IMR-90 (cell line): ENCODE data around the gene FOXP4. TPM values are rescaled to one million over a fixed set of nuclear protein-coding genes. Genes with fewer than 3 reads are reported as not detected.

ENCODE experiments used
- ATAC-seq: fragments of 200-7000 bp; cut with Tn5 transposase; 2 replicates; pipeline ENCODE4 v1.9.1; 2020; ENCODE audit warnings: low read depth, mild to moderate bottlenecking, moderate library complexity
- BruUV-seq: library from RNA; stranded (reverse); fragments of 400-500 nt; replicated peaks from 2 replicates; lab custom pipeline; 2021; lab: Mats Ljungman, UMichigan
- CTCF ChIA-PET: fragments of 300-600 bp; formaldehyde crosslinking; extraction: SDS; loops from one replicate; lab custom pipeline; 2021; ENCODE audit warnings: antibody characterized with exemption; lab: Yijun Ruan, JAX
- POLR2A ChIA-PET: fragments of 300-600 bp; sonication (Branson Sonifier 250); formaldehyde crosslinking; loops from one replicate; lab custom pipeline; 2022; ENCODE audit warnings: antibody characterized with exemption; ENCODE audit not compliant: unreplicated experiment; lab: Charles Lee
- DNase-seq: peaks from one replicate; pipeline ENCODE4 v3.0.0; 2013
- H2AFZ ChIP-seq: replicated peaks from 2 replicates; pipeline ENCODE3; 2013; ENCODE audit warnings: low read length, mild to moderate bottlenecking; ENCODE audit not compliant: poor library complexity
- H2AK5ac ChIP-seq: 2 replicates; pipeline ENCODE4 v1.6.1; 2013; ENCODE audit warnings: low read depth, low read length, inconsistent platforms
- H2AK9ac ChIP-seq: replicated peaks from 2 replicates; pipeline ENCODE3; 2013; ENCODE audit warnings: mild to moderate bottlenecking, low read depth, low read length, moderate library complexity; ENCODE audit not compliant: poor library complexity
- H2BK120ac ChIP-seq: 2 replicates; pipeline ENCODE4 v1.6.1; 2013; ENCODE audit warnings: low read depth, low read length, inconsistent platforms
- H2BK15ac ChIP-seq: 3 replicates; pipeline ENCODE4 v1.6.1; 2013; ENCODE audit warnings: low read depth, low read length, inconsistent platforms
- H2BK20ac ChIP-seq: 2 replicates; pipeline ENCODE4 v1.6.1; 2013; ENCODE audit warnings: low read depth, mild to moderate bottlenecking, inconsistent platforms, low read length, moderate library complexity
- H2BK5ac ChIP-seq: 2 replicates; pipeline ENCODE4 v1.6.1; 2013; ENCODE audit warnings: mild to moderate bottlenecking, low read depth, low read length, inconsistent platforms; ENCODE audit not compliant: poor library complexity, severe bottlenecking
- H3K14ac ChIP-seq: replicated peaks from 2 replicates; pipeline ENCODE4 v1.6.1; 2013; ENCODE audit warnings: low read depth, low read length, inconsistent platforms
- H3K18ac ChIP-seq: 2 replicates; pipeline ENCODE4 v1.6.1; 2013; ENCODE audit warnings: low read depth, low read length, control low read depth
- H3K23ac ChIP-seq: 2 replicates; pipeline ENCODE4 v1.6.1; 2013; ENCODE audit warnings: low read depth, low read length, inconsistent platforms
- H3K27ac ChIP-seq: 2 replicates; pipeline ENCODE4 v1.5.1; 2013; ENCODE audit warnings: mild to moderate bottlenecking, control low read depth, low read length; ENCODE audit not compliant: insufficient read depth
- H3K27me3 ChIP-seq: 2 replicates; pipeline ENCODE4 v1.6.1; 2013; ENCODE audit warnings: low read length; ENCODE audit not compliant: control insufficient read depth, insufficient read depth
- H3K36me3 ChIP-seq: 2 replicates; pipeline ENCODE4 v1.6.1; 2013; ENCODE audit warnings: low read length, mixed read lengths; ENCODE audit not compliant: control insufficient read depth, insufficient read depth
- H3K4ac ChIP-seq: 2 replicates; pipeline ENCODE4 v1.6.1; 2013; ENCODE audit warnings: low read depth, low read length, inconsistent platforms
- H3K4me1 ChIP-seq: 2 replicates; pipeline ENCODE4 v1.6.1; 2013; ENCODE audit warnings: low read length, mixed read lengths; ENCODE audit not compliant: control insufficient read depth, insufficient read depth
- H3K4me2 ChIP-seq: 2 replicates; pipeline ENCODE4 v1.6.1; 2013; ENCODE audit warnings: low read depth, mild to moderate bottlenecking, control low read depth, low read length, moderate library complexity
- H3K4me3 ChIP-seq: 2 replicates; pipeline ENCODE4 v1.5.1; 2013; ENCODE audit warnings: low read depth, mild to moderate bottlenecking, control low read depth, low read length, moderate library complexity; ENCODE audit not compliant: insufficient read depth
- H3K56ac ChIP-seq: 2 replicates; pipeline ENCODE4 v1.6.1; 2013; ENCODE audit warnings: low read length, inconsistent platforms; ENCODE audit not compliant: insufficient read depth; ENCODE audit errors: extremely low read depth
- H3K79me1 ChIP-seq, 2 experiments: 2 replicates each; pipeline ENCODE4 v1.6.1; 2013; ENCODE audit warnings: low read length in 2 of 2, inconsistent platforms in 1 of 2, low read depth in 1 of 2
- H3K9ac ChIP-seq: 2 replicates; pipeline ENCODE4 v1.6.1; 2013; ENCODE audit warnings: low read depth, low read length, control low read depth
- H3K9me1 ChIP-seq: 2 replicates; pipeline ENCODE4 v1.6.1; 2013; ENCODE audit warnings: low read length, inconsistent platforms; ENCODE audit not compliant: insufficient read depth
- H3K9me3 ChIP-seq: 2 replicates; pipeline ENCODE4 v1.6.1; 2013; ENCODE audit warnings: low read length; ENCODE audit not compliant: control insufficient read depth, insufficient read depth
- H4K20me1 ChIP-seq: 2 replicates; pipeline ENCODE4 v1.6.1; 2013; ENCODE audit warnings: low read length, inconsistent platforms; ENCODE audit not compliant: insufficient read depth
- H4K5ac ChIP-seq: 2 replicates; pipeline ENCODE4 v1.6.1; 2013; ENCODE audit warnings: mild to moderate bottlenecking, low read depth, low read length, control low read depth
- H4K8ac ChIP-seq, 2 experiments: 2 replicates each; pipeline ENCODE4 v1.6.1; 2013; ENCODE audit warnings: low read depth in 2 of 2, low read length in 2 of 2, control low read depth in 1 of 2, inconsistent platforms in 1 of 2
- H4K91ac ChIP-seq: 2 replicates; pipeline ENCODE4 v1.6.1; 2013; ENCODE audit warnings: low read depth, low read length, inconsistent platforms; ENCODE audit not compliant: insufficient read depth
- POLR2A ChIP-seq: IDR thresholded peaks from 2 replicates; pipeline ENCODE4 v1.6.1; 2012; ENCODE audit warnings: mild to moderate bottlenecking, low read depth, low read length
- WGBS, 2 experiments: methylation state at CpG; one replicate each; pipeline versions ENCODE4 v1.1.5 to v1.1.7; 2013; ENCODE audit warnings: missing lambda C conversion rate in 2 of 2; ENCODE audit not compliant: insufficient read length in 1 of 2; ENCODE audit errors: extremely low coverage in 2 of 2; 5-methylcytosine and 5-hydroxymethylcytosine counted together
- dilution Hi-C: fragments of 300-500 bp; cut with HindIII; formaldehyde crosslinking; loops from one replicate; pipeline ENCODE4 v1.14.3; 2018; ENCODE audit warnings: low sequenced_read_pairs; ENCODE audit not compliant: unreplicated experiment
- in situ Hi-C: fragments of 300-500 bp; cut with MboI; formaldehyde crosslinking; loops from 3 replicates; pipeline ENCODE4 v1.14.3; 2019; ENCODE audit warnings: low sequenced_read_pairs, inconsistent platforms, mixed read lengths
- intact Hi-C: fragments of 100-400 bp; cut with micrococcal nuclease; formaldehyde crosslinking; loops from 2 replicates; pipeline ENCODE4 v1.10.0; 2022
- polyA plus RNA-seq, 3 experiments: library from polyadenylated mRNA; depleted of rRNA; stranded (reverse); fragments of >200 nt; gene quantifications; 2 replicates each; pipeline ENCODE4 v1.2.3, GENCODE V29; 2012; ENCODE audit warnings: low replicate concordance in 1 of 3
- total RNA-seq: library from RNA; depleted of rRNA; stranded (reverse); fragments of >200 nt; gene quantifications from 2 replicates; pipeline ENCODE4 v1.2.3, GENCODE V29; 2012

The FOXP4 gene
- total and polyA plus RNA-seq, 2 of the 4 experiments (the other 2 are of a cell fraction) = 0.72 to 9.5 TPM

DNA sequence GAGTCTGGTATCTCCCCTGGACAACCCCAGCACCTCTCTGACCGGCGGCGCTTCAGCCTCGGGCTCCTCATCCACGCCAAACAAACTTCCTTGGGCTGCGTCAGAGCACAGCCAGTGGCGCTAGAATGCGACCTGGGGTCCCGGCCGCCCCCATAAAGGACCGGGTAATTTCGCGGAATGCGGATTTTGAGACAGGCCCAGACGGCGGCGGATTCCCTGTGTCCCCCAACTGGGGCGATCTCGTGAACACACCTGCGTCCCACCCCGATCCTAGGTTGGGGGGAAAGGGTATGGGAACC lies 1.6 kb downstream of the FOXP4 start:
- CTCF ChIA-PET = no interaction called here
- no peak for TF ChIP-seq POLR2A

More for the DNA sequence above, 1.6 kb downstream of the FOXP4 start:
- Histone ChIP-seq H3K9me3 (no peaks in the 10 kb centered on the region), H3K56ac (no peak overlapping the region), H3K23ac (0 out of 2 replicates have a peak overlapping the region, but pooled peaks have one; percentile 7), H4K8ac (no peak overlapping the region), H2BK15ac (no peak overlapping the region), H2AK9ac (peak overlapping the region; percentile 94), H2BK120ac (no peak overlapping the region), H3K27me3 (peaks cover 6% of the 10 kb centered on the region; the same call in 1 of the 2 replicates), H2BK20ac (no peak overlapping the region), H3K4me2 (peak overlapping the region; percentile 97), H3K9ac (peak overlapping the region; percentile 46), H3K79me1 (peaks cover 9 to 25% of the 10 kb centered on the region in 2 experiments), H3K18ac (no peak overlapping the region), H3K4me3 (peak overlapping the region; percentile 93), H3K14ac (no peak overlapping the region), H4K20me1 (peaks cover 33% of the 10 kb centered on the region), H4K5ac (no peak overlapping the region), H3K4me1 (peaks cover 8% of the 10 kb centered on the region), H3K4ac (0 out of 2 replicates have a peak overlapping the region, but pooled peaks have one; percentile 13), H2AK5ac (no peak overlapping the region), H4K91ac (no peak overlapping the region), H3K9me1 (0 out of 2 replicates have a peak, but pooled peaks cover 5% of the 10 kb centered on the region), H3K36me3 (peaks cover 6% of the 10 kb centered on the region), H2BK5ac (no peak overlapping the region), H2AFZ (peak overlapping the region; percentile 88), H3K27ac (no peak overlapping the region)
- DNase-seq = no peak
- WGBS, 2 experiments = 5% methylated on average over 8 of the region's 21 CpGs; no CpG with 5 or more reads in 1 of the 2 experiments
- POLR2A ChIA-PET = no interaction called here
- no TSS peak for BruUV-seq
- intact Hi-C loops (loop anchor here (2.0 kb wide), 3 partner anchors 33 to 123 kb away; no protein-coding TSS in a partner anchor), dilution Hi-C loops (no loop called here), in situ Hi-C loops (no loop called here)
- ATAC-seq = no peak
